Measurements from ENCODE around the gene ITPKA.

DNA sequence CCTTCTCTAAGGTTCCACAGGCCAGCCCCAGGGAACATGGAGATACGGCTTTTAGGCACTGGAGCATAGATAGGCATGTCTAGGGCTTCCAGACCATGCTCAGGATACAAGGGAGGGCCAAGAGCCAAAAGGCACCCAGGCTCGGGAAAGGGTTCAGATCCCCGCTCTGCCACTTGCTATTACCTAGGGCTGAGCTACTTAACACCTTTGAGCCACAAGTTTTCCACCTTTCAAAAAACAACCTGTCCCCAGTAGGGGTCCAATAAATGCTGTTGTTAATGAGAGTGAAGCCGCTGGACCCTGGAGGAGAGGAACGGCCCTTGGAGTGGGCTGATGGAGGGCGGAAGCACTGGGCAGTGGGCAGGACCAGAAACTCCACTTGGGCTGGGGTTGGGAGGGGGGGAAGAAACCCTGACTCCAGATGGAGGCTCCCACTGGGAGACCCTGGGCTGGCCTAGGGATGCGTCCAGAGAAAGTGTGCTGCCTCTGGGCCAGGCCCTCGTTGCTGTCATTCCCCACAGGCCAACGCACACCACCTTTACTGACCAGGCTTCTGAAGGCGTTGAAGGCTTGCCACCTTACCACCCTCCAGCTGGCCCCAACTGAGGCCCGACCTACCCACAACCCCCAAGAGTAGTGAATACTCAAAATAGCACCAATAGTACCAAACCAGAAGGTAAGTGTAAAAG is 8.6 kb upstream of the ITPKA start:
- TF ChIP-seq, protein P1, sequence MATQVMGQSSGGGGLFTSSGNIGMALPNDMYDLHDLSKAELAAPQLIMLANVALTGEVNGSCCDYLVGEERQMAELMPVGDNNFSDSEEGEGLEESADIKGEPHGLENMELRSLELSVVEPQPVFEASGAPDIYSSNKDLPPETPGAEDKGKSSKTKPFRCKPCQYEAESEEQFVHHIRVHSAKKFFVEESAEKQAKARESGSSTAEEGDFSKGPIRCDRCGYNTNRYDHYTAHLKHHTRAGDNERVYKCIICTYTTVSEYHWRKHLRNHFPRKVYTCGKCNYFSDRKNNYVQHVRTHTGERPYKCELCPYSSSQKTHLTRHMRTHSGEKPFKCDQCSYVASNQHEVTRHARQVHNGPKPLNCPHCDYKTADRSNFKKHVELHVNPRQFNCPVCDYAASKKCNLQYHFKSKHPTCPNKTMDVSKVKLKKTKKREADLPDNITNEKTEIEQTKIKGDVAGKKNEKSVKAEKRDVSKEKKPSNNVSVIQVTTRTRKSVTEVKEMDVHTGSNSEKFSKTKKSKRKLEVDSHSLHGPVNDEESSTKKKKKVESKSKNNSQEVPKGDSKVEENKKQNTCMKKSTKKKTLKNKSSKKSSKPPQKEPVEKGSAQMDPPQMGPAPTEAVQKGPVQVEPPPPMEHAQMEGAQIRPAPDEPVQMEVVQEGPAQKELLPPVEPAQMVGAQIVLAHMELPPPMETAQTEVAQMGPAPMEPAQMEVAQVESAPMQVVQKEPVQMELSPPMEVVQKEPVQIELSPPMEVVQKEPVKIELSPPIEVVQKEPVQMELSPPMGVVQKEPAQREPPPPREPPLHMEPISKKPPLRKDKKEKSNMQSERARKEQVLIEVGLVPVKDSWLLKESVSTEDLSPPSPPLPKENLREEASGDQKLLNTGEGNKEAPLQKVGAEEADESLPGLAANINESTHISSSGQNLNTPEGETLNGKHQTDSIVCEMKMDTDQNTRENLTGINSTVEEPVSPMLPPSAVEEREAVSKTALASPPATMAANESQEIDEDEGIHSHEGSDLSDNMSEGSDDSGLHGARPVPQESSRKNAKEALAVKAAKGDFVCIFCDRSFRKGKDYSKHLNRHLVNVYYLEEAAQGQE (IDR thresholded peaks at IDR 0.05; ENCODE audit: borderline replicate concordance): no peak
- no peak for TF ChIP-seq TAF1 (IDR thresholded peaks at IDR 0.05; ENCODE audit: low read depth)
- TF ChIP-seq RAD21 (conservative IDR thresholded peaks at IDR 0.05): no peak
- TF ChIP-seq, protein P2, sequence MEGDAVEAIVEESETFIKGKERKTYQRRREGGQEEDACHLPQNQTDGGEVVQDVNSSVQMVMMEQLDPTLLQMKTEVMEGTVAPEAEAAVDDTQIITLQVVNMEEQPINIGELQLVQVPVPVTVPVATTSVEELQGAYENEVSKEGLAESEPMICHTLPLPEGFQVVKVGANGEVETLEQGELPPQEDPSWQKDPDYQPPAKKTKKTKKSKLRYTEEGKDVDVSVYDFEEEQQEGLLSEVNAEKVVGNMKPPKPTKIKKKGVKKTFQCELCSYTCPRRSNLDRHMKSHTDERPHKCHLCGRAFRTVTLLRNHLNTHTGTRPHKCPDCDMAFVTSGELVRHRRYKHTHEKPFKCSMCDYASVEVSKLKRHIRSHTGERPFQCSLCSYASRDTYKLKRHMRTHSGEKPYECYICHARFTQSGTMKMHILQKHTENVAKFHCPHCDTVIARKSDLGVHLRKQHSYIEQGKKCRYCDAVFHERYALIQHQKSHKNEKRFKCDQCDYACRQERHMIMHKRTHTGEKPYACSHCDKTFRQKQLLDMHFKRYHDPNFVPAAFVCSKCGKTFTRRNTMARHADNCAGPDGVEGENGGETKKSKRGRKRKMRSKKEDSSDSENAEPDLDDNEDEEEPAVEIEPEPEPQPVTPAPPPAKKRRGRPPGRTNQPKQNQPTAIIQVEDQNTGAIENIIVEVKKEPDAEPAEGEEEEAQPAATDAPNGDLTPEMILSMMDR (IDR thresholded peaks at IDR 0.05; ENCODE audit: poor library complexity, severe bottlenecking): no peak
- no peak for TF ChIP-seq EP300 (conservative IDR thresholded peaks at IDR 0.05; ENCODE audit: poor library complexity, severe bottlenecking)
- TF ChIP-seq POLR2AphosphoS5 (IDR thresholded peaks at IDR 0.05): no peak
- TF ChIP-seq MXI1 (conservative IDR thresholded peaks at IDR 0.05; ENCODE audit: poor library complexity, severe bottlenecking): no peak
- no peak for TF ChIP-seq EZH2 (IDR thresholded peaks at IDR 0.05; ENCODE audit: borderline replicate concordance, insufficient read depth, low read length, poor library complexity, severe bottlenecking)
- TF ChIP-seq SMC3 (conservative IDR thresholded peaks at IDR 0.05; ENCODE audit: poor library complexity): no peak

All from neural cell (in vitro differentiated cells).